Effector CD4-positive, alpha-beta T cell (primary cell): ENCODE measurements around the gene COL7A1.
"Not testable (repeated sequence)": the region's sequence is repeated elsewhere in the genome, so short reads cannot be mapped to it uniquely, and the experiment has no call there.

Experiments used
- DNase-seq: peaks from one replicate; pipeline ENCODE4 v3.0.0-alpha.2; 2020

Gene COL7A1

DNA sequence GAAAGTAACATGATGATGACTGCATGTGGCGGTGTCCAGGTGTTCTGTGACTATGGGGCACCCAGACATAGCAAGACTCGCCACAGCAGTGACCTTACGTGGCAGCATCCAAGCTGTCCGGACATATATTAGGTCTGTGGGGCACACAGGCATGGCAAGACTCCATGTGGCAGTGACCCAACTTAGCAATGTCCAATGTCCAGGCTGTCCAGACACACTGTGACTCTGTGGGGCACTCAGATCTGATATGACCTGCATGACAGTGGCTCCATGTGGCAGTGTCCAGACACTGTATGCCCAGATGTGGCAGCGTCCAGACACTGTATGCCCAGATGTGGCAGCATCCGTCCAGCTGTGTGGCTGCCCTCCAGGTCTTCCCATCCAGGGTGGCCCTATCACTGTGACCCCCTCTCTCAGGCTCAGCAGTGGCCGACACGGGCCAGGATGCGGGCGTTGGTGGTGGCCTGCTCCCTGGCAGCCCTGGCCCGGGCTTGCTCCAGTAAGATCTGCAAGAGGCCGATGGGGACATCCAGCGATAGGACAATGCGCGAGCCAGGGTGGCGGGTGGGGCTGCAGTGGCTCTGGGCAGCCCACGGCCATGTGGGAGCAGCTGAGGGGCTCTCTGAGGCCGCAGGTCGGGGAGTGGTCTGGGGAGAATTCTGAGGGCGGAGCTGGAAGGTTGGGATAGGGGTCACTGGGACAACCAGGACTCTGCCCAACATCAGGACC is 32.6 kb downstream of the COL7A1 start:
- DNase-seq = no peak

DNA sequence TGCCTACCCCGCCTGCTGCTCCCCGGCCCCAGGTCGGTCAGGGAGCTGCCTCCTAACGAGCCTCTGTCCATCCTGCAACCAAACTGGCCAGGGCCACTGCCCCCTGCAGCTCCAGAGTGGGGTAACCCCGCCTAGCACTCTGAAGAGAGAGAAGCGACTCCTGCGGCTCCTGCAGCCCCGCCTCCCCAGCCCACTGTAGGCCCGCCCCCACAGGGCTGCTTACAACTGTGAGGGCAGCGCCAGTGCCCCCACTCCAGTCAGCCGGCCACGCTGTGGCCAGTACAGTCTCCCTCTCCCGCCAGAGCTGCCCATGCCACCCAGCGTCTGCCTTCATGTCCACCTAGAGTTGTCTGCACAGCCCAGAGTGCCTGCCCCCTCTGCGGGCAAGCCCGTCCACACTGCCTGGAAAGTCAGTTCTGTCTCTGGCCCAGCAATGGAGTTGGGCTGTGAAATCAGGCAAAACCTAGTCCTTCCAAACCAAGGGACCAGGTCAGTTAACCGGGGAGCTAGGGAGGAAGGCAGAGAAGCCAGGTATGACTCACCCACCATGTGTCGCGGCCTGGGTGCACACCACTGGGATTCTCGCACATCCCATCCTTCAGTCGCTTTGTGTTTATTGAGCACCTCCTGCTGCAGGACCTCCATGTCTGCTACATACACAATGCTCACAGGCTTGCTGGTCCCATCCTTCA is 33.9 kb downstream of the COL7A1 start:
- DNase-seq = no peak

DNA sequence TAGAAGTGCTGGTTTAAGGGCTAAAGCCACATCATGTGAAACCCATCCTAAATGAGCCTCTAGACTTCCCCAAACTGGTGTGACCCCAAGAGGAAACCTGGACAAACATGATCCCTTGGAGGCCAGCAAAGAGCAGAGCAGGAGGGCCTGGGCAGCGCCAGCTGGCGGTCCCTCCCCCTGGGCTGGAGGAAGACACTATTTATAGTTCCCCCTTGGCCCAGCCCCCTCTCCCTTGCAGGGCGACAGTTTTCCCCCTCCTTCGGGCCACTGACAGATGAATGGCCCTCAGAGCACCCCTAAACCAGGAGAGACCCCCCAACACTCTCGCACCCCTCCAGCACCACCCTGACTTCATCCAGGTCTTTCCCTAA is 34.5 kb downstream of the COL7A1 start:
- no peak for DNase-seq

DNA sequence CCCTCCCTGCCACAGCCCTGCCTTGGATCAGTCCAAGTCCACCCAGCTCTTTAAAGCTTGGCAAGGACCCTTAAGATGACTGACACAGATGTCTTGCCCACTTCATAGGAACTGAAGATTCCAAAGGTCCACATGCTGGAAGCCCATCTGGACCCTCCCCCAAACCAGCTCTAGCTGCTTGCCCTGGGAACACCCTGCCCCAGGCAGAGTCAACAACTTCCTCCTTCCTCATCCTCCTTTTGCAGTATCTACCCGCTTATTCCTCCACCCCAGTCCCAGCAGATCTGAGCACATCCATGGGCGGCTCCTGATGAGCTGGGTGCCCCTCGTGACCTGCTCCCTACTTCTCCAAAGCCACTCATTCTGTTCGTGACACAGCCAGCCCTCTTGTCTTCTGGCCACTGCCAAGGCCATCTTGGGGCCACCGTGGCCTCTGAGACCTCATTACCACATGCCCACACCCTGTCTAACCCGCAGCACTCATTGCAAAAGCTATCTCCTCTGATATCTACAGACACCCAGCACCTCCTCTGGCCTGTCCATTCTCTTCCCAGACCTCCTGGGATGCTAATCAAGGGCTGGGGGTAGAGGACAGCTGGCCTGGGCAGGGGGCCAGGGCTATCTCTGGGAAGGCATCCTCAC is 36.5 kb downstream of the COL7A1 start:
- DNase-seq = no peak

DNA sequence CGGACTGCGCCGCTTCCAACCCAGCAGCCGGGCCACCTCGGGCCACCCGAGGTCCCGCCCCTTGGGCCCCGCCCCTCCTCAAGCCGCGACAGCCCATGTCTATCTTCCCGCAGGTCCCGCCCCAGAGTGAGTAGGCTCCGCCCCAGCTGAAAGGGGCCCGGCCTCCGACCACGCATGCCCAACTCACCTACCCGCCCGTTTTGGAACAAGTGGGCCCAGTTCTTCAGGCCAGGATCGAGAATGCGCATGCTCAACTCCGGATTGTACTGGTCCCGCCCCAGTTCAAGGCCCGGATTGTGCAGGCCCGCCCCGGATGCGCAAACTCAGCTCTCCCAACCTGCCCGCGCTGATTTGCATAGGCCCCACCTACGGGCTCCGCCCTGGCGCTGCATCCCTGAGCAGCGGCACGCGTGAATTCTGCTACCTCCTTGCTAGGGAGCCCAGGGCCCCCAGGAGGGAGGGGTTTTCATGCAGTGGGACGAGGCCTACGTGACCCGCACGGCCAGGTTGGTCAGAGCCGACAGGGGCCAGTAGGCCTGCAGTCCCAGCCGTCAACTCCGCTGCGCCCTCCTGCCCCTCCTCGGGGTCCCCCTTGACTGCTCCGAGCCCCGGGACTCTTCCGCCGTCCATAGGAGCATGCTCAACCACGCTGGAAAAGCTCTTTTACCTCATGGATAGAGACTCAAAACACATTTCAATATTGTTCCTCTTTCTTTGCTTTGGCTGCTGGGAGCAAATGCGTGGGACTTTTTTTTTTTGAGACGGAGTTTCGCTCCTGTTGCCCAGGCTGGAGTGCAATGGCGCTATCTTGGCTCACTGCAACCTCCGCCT is 38.1 kb downstream of the COL7A1 start, which contains the start of gene PFKFB4:
Gene PFKFB4 (minus strand): TSS at position 8 of the 831 bp plus-strand sequence. CDS start 26 bp downstream, outside the sequence.
- peak; percentile 97 for DNase-seq

DNA sequence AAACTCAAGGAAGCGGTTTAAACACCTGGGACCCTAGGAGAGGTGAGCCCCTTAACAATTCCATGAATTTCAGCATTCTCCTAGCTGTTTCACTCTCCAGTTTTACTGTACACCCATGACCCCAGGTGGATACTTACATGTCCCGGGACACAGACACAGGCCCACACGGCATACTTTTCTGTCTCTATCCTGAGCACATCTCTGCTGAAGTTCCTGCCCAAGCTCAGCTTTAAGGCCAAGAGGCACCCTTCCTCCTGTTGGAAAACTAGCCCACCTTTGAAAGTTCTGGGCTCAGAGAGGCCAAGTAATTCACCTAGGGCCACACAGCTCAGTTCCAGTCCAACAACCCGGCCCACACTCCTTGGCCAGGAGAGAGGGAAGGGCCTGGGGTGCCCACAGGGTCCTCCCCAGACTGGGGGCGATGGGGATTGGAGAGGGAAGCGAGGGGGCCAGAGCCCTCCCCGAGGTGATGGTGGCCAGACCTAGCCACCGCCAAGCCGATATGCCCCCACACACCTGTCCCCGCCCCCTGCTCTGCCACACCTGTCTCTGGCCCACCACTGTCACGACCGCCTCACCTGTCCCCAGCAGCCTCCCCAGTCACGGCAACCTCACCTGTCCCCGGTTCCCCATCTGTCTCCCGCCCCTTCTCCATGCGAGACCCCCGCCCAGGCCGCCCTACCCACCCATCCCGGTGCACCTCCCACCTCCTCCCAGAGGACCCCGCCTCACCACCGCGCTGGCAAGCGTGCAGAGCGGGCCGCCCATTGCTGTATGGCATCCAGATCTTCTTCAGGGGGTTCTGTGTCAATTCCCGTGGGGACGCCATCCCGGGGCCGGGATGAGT is 39.0 kb downstream of the COL7A1 start:
- DNase-seq = no peak

DNA sequence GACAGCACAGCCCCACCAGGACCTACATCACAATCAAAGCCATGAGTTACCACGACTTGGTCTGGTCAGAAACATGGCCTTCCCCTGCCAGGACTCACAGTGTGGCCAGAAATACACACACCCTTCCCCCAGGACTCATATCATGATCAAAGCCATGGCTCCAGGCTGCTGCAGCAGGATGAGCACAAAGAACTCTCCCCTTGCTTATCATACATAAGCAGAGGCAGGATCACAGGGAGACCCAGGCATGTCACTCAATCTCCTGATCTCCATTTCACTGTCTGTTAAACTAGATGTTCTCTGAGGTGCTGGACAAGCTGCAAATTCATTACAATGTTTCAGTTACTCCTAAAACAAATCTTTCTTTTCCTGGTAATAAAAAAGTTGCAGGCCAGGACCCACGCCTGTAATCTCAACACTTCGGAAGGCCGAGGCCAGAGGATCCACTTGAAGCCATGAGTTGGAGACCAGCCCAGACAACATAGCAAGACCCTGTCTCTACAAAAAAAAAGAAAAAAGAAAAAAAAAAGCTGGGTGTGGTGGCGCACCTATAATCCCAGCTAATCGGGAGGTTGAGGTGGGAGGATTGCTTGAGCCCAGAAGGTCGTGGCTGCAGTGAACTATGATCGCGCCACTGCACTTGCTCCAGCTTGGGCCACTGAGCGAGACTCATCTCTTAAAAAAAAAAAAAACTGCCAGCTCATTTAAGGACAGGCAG is 39.7 kb downstream of the COL7A1 start:
- no peak for DNase-seq

DNA sequence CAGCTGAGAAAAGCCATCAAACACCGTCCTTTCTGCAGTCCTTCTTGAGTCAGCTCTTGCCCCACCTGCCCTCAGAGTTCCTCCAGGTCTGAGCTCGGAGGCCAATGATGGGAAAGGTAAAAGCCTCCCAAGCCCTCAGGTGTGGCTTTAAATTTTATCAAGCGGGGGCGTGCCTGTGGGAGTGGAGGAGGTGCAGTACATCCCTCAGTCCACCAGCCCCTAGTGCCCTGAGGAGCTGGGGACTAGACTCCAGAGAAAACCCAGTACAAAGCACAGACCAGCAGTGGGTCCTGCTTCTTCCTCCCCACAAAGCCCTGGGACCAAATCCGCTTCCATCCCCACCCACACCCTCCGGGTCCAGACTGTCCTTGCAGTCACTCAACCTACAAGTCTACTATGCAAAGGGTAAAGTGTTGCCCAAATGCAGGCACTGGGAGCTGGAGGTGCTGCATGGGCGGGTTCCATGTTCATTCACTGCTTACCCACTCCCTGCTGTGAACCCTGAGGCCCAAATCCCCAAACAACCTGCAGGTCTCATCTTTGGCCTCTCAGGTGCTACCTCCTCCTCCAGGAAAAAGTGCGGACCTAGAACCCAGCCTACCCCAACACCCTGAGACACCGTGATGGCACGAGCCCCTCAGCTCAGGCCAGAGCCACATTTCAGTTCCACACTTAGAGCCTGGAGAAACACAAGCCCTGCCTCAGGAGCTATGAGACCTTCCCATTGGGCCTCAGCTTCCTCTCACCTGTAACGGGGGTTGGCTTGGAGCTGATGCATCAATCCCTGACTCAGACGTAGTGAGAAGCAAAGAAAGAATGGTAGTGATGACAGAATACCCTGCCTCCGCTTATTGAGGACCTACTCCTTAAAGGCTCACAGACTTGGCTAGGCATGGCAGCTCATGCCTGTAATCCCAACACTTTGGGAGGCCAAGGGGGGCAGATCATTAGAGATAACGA is 41.0 kb downstream of the COL7A1 start:
- DNase-seq = no peak

DNA sequence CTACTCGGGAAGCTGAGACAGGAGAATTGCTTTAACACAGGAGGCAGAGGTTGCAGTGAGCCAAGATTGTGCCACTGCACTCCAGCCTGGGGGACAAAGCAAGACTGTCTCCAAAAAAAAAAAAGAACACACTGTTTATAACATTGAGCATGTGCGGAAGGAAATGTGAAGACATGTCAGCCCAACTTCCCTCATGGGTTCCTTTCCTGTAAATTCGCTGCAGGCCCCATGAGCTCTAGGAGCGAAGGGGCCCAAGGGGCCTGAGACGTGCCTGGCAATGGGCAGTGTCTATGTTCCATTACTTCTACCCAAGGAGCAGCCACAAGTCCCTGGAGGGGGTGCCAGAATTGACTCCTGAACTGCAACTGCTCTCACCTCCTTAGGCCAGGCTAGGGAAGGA is 41.8 kb downstream of the COL7A1 start:
- DNase-seq = no peak

DNA sequence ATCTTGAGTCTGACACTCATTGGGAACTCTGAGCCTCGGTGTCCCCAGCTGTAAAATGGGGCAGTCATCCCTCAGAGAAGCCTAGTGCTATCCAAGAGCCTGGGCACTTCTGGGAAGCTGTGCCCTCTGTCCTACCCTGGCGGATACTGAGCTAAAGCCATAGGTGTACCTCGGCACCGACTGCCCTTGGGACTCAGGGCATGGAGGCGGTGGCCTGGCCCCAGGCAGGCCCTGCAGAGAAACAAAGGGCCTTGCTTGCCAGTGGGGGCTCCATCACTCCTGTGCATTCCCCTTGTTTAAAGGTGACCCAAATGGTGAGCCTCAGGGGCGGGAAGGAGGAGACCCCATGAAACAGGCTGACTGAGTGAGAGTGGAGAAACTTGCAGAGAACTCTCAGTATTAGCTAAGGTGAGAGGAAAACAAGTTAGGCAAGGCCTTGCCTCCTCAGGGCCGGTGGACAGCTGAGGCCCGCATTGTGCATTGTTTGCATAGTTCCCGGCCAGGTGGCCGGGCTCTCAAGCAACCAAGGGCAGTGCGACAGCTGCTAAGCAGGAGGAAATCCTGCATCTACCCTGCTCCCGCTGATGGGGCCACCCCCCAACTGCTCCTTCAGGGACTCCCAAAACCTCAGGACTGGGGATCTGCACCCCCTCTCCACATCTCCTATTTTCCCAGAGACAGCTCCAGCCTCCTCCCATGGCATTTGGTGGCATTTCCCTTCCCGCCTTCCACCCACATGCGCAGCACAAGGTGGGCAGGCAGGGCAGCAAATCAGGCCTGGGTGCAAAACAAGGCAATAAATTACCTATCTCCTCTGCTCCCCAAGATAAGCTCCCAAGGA is 42.8 kb downstream of the COL7A1 start:
- no peak for DNase-seq

DNA sequence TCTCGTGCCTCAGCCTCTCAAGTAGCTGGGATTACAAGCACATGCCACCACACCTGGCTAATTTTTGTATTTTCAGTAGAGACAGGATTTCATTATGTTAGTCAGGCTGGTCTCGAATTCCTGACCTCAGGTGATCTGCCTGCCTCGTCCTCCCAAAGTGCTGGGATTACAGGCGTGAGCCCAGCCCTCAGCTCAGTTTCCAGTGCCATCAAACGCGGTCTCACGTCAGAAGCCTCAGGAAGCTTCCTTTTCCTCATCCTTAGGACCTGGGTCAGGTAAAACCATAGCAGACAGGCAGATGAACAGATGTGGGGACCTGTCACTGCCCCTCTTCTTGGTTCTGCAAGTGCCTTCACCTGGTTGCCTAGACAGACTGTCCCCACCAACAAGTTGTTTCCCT is 43.5 kb downstream of the COL7A1 start:
- DNase-seq = not testable (repeated sequence)

DNA sequence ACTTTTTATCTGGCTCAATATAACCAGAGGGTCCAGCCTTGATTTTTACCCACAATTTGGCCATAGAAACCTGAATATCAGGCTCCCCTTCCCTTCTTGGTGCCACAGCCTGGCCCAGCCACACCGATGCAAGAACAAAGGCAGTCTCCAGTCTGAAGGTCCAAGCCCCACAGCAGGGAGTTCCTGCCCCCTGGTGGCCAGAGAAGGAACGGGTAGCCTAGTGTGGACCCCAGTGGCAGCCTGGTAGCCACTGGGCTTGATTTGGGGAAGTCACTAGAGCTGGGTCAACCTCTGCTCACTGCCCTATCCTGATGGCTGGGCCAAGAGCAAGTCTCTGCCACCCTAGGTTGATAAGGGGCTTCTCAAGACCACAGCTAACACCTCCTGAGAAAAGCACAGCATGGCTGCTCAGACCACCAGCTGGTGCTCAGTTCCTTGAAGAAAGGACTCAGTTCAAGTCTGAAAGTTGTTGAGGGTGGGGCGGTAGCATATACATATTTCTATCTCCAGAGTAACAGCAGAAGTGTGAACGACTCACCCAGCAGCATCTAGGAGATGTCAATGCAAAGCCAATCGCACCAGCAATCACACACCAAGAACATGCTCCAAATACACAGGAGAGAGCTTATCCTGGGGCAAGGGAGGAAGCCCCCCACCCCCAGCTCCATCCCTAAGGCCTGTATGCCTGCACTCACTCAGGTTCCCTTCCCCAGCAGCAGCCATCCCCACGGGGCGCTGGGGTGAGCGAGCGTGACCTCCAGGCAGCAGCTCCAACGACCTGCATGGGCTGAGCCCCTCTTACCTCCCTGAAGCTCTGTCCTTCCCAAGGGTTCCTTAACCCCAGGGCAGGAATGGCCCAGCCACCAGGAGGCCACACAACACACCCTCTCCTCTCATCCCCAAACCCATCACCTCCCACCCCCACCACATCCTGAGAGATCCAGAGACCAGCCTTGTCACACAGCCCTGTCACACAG is 46.1 kb downstream of the COL7A1 start:
- peak; percentile 82 for DNase-seq

DNA sequence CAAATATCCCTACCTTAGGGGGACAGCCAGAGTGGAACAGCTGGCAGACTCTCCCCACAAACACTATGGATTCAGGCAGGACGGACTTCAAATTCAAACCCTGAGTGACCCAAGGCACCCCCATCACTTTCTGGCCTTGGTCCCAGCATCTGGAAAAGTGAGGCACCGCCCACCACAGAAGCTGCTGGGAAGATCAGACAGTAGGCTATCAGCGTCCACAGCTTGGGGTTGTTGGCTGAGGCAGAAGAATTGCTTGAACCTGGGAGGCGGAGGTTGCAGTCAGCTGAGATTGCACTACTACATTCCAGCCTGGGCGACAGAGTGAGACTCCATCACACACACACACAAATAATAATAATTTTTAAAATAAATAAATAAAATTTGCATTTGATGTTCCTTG is 47.0 kb downstream of the COL7A1 start:
- no peak for DNase-seq

DNA sequence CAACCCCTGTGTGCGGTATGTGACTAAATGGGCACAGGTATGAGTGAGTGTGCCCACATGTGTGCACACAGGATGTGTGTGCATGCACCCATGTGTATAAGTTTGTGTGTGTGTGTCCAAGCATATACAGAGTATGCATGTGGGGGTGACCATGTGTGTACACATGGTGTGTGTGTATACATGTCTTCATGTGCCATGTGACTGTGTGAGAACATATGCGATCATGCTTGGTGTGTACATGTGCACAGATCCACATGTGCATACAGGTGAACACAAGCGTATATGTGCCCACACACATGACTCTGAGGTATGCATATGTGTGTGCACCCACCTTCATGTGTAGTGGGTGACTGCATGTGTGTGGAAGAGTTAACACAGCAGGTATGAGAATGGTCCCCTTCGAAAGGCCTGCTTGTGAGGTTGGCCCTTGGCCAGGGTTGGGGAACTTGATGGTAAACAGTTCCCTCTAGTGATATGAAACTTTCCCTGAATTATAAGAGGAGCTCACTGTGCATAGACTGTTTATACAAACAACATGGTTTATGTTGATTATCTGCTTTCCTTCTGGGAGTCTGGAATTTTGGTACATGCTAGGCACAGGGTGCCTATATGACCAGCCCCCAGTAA is 48.8 kb downstream of the COL7A1 start:
- no peak for DNase-seq

DNA sequence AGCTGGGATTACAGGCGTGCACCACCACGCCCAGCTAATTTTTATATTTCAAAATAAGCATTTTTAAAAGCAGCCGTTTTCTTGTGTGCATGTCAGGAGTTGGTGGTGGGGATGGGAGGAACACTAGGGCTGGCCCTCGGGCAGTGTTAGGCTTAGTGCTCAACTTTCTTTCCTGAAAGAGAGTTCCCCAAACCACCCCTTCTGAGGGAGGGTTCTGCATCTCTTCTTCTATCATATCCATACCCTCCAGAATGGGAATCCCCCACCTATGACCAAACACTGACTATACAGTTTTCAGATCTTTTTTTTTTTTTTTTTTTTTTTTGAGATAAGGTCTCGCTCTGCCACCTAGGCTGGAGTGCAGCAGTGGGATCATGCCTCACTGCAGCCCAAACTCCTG is 51.0 kb downstream of the COL7A1 start:
- no peak for DNase-seq

DNA sequence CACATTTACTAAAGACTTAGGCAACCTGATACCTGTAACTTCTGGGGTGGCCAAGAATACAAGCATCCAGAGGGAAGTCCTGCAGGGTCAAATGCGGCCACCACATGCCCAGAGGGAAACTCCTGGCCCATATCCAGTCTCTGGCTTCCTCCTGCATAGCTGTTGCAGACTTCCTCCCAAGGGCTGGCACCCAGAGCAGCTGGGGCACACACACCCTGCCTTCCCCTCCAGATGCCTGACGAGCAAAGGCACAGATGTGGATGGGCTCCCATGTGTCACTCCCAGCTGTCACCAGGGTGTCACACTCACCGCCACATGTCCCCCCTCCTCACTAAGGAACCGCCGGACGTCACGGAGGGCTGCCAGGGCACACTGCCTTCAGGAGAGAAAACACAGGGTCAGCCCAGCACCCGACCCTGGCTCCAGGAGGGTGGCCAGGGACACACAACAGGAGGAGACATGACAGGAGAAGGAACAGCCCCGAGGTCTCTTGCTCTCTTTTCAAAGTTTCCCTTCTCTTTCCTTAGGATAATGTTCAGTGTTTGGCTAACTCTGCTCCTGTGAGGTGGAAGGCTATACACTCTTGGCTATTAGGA is 51.8 kb downstream of the COL7A1 start:
- DNase-seq = no peak

DNA sequence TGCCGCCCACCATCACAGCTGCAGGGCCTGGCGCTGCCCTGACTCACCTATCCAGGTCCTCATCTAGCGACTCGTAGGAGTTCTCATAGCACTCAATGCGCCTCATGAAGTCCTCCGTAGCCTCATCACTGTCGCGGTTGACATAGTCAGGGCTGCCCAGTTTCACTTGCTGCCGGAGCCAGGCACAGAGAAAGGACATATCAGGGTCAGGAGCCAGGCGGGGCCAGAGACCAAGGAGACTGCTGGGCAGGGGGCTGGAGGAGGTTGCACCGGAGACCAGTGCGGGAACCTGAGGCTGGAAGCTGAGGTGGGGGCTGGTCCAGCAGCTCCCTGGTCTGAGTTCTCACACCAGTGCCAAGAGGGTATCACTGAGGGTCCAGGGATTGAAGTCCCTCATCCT is 56.7 kb downstream of the COL7A1 start:
- DNase-seq = no peak
